Body of pancreas (tissue), 4 donors: Measurements from ENCODE around the gene OSBPL1A.
A peak's percentile ranks its signal among the peaks of the same experiment; 100 is the strongest.

Experiments
- CTCF ChIP-seq, 7 experiments: fragments of 450-650 bp in 4 of 7; fragments of 200-600 bp in 3 of 7; sonication (generic) in 3 of 7; IDR thresholded peaks; one replicate each; pipeline ENCODE4 v1.5.1; 2016 to 2019; ENCODE audit warnings: antibody characterized with exemption in 7 of 7
- POLR2A ChIP-seq, 3 donors: fragments of 450-650 bp; IDR thresholded peaks; one replicate each; pipeline ENCODE4 v1.6.1; 2016; ENCODE audit warnings: antibody characterized with exemption in 3 of 3, mild to moderate bottlenecking in 2 of 3

- TF ChIP-seq CTCF (IDR thresholded peaks at IDR 0.05): no peak
- TF ChIP-seq POLR2A (IDR thresholded peaks at IDR 0.05): peak; percentile 38 to 63 (median 61)
These were observed 29.0 kb upstream of the OSBPL1A start, which contains the start of gene IMPACT for GRCh38 chr18:24426398-24427294.
